Psoas muscle (tissue), 8 donors: ENCODE measurements around the gene SLC2A9. TPM values are rescaled to one million over a fixed set of nuclear protein-coding genes. Genes with fewer than 3 reads are reported as not detected.

ENCODE experiments used
- ATAC-seq, 4 donors: fragments of 200-7000 bp; cut with Tn5 transposase; one replicate each; pipeline ENCODE4 v1.9.1; 2020; ENCODE audit warnings: moderate library complexity in 3 of 4, mild to moderate bottlenecking in 2 of 4
- DNase-seq, 2 donors: peaks; one replicate each; pipeline ENCODE4 v3.0.0-alpha.2; 2020
- H3K27ac ChIP-seq: fragments of 200-600 bp; one replicate; pipeline ENCODE4 v1.8.0; 2022
- H3K27me3 ChIP-seq, 3 donors: fragments of 200-600 bp in 1 of 3; one replicate each; pipeline versions ENCODE4 v1.6.1 to v1.8.0; 2013 to 2022; ENCODE audit warnings: low read length in 2 of 3, mild to moderate bottlenecking in 2 of 3, moderate library complexity in 1 of 3; ENCODE audit not compliant: insufficient read depth in 3 of 3
- H3K36me3 ChIP-seq, 2 donors: fragments of 200-600 bp in 1 of 2; one replicate each; pipeline versions ENCODE4 v1.6.1 to v1.8.0; 2013 to 2022; ENCODE audit warnings: low read depth in 1 of 2, mild to moderate bottlenecking in 1 of 2, moderate library complexity in 1 of 2; ENCODE audit not compliant: insufficient read depth in 1 of 2
- H3K4me1 ChIP-seq: fragments of 200-600 bp; one replicate; pipeline ENCODE4 v1.8.0; 2022
- H3K4me3 ChIP-seq: fragments of 200-600 bp; one replicate; pipeline ENCODE4 v1.8.0; 2022; ENCODE audit warnings: mild to moderate bottlenecking
- H3K9me3 ChIP-seq: fragments of 200-600 bp; one replicate; pipeline ENCODE4 v1.8.0; 2022
- CTCF ChIP-seq: fragments of 200-600 bp; IDR thresholded peaks from one replicate; pipeline ENCODE4 v1.8.0; 2022; ENCODE audit warnings: antibody characterized with exemption
- WGBS, 3 donors: extraction: QIAGEN DNeasy Blood & Tissue Kit; methylation state at CpG; one replicate each; pipeline versions ENCODE4 v1.1.6 to v1.1.7; 2013; 5-methylcytosine and 5-hydroxymethylcytosine counted together
- intact Hi-C, 2 donors: fragments of 100-400 bp; cut with DNase I; formaldehyde crosslinking; loops; one replicate each; pipeline versions ENCODE4 v1.11.0 to v1.14.2; 2022
- polyA plus RNA-seq, 3 donors: library from polyadenylated mRNA; stranded (reverse); fragments of 200-250 nt; gene quantifications; one replicate each; pipeline ENCODE4 v1.2.3, GENCODE V29; 2013
- total RNA-seq, 4 donors: library from RNA; stranded (reverse); fragmentation: NEBNext Ultra II Directional in 2 of 4; extraction: Animal tissue kit (Norgen Biotek cat#: 25700) in 2 of 4; gene quantifications; one replicate each; pipeline versions ENCODE4 v1.2.1 to v1.2.4, GENCODE V29; 2021 to 2023
- donor health status: healthy with polysubstance abuse.
- donor health status: DM: no; HTN: no; CAD: no; lungs with moderate emphysema.
- donor health status: Bipolar disorder and iron deficiency.
- donor health status: healthy.
- donor health status: DM: yes; HTN: yes; CAD: no.
- donor health status: DM: no; HTN: no; CAD: no.
- donor health status: DM: no; HTN: no; CAD: no.
- donor health status: DM: yes; HTN: yes; CAD: no.

Gene SLC2A9
- total and polyA plus RNA-seq, 7 donors = 0.37 to 2.7 (median 1.3) TPM

DNA sequence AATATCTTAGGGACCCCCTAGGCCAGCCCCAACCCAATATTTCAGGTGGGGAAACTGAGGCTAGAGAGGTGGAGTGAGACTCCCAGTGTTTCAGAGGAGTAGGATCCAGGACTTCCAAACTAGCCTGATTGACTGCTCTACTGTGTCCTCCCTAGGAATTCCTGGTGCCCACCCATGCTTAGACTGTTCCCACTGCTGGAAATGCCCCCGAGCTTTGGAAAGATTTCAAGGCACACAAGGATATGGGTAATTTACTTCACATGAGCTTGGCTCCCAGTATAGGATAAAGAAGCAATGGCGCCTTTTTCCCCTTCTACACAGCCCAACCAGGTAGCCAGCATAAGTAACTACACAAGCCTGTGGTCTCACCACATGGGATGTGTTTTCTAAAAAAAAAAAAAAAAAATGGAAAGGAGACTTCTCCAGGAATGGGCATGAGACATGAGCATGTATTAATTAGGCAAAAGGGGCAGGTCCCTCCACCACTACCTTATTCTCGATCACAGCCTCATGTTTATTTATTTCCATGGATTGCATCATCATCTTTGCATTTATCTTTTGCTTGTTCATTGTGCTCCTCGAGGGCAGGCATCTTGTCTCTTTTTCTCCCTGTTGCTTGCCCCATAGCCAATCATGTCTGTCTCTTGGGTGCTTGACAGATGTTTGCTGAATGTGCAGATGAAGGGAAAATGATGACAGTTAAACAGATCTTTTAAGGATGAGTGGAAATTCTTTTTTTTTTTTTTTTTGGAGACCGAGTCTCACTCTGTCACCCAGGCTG, 173.1 kb downstream of the SLC2A9 start:
- TF ChIP-seq CTCF = no peak
- no peaks in the 10 kb centered on the region for H3K36me3 ChIP-seq
- ATAC-seq = no peak
- WGBS, 3 donors = 85 to 89% (median 88%) methylated on average over 5 of the region's 5 CpGs
- no peaks in the 10 kb centered on the region for H3K4me1 ChIP-seq
- DNase-seq = no peak
- H3K4me3 ChIP-seq = no peak overlapping the region
- intact Hi-C loops = no loop called here
- H3K27me3 ChIP-seq = no peaks in the 10 kb centered on the region
- no peaks in the 10 kb centered on the region for H3K9me3 ChIP-seq
- H3K27ac ChIP-seq = no peak overlapping the region

DNA sequence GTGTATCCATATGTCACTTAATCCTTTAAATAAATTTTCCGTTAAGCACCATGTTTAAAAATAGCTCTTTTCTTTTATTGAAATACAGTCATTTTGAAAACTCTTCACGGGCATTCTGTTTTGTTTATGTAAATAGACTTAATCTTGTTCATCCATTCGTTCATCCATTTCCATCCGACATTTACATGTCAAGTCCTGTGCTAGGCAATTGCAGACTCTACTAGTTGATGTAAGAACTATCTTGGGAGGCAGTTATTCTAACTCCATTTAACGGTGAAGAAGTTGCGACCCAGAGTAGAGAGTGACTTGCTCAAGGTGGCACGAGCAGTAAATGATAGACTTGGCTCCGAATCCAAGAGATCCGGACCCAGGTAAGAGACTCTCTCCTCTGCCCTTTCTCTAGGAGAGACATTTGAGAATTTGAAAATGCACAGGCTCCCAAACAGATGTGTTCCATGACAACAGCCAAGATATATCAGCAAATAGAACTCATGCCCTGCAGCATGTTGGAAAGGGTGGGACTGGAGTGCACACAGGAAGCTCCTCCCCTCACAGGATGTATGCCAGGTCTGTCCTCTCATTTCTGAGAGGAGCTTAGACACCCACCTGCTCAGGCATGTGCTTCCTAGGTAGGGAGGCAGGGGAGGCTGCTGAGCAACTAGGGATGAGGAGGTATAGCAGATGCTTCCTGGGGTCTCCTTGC, 175.4 kb downstream of the SLC2A9 start:
- Histone ChIP-seq H3K27me3 (no peaks in the 10 kb centered on the region), H3K4me1 (no peaks in the 10 kb centered on the region), H3K27ac (no peak overlapping the region), H3K4me3 (no peak overlapping the region), H3K9me3 (peaks cover 1% of the 10 kb centered on the region), H3K36me3 (no peaks in the 10 kb centered on the region)
- ATAC-seq (no peak), DNase-seq (no peak)
- TF ChIP-seq CTCF = no peak
- intact Hi-C loops = no loop called here
- 88 to 90% (median 89%) methylated on average over 9 of the region's 9 CpGs for WGBS, 3 donors

- TF ChIP-seq CTCF = no peak
- no peak overlapping the region for H3K4me3 ChIP-seq
- H3K27ac ChIP-seq = no peak overlapping the region
- DNase-seq = no peak
- H3K4me1 ChIP-seq = no peaks in the 10 kb centered on the region
- H3K27me3 ChIP-seq = no peaks in the 10 kb centered on the region
- intact Hi-C loops = no loop called here
- WGBS, 3 donors = 93 to 94% (median 94%) methylated on average over 2 of the region's 2 CpGs
- H3K9me3 ChIP-seq = peaks cover 7% of the 10 kb centered on the region
- no peaks in the 10 kb centered on the region for H3K36me3 ChIP-seq
- no peak for ATAC-seq
These were observed 180.2 kb downstream of the SLC2A9 start for GRCh38 chr4:9841072-9841471.

DNA sequence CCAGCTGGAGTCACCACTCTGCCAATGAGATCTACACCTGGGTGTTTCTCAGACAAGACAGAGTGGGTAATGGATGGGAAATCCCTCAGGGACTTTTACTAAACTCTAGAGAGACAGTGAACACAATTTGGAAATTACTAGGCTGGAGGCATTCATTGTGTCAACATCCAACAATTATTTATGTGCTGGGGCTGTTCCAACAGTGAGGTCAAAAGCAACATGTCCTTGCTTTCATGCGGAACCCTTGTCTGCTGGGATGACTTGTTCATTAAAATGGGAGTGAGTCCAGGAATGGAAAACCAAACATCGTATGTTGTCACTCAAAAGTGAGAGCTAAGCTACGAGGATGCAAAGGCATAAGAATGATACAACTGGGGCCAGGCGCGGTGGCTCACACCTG, 185.9 kb downstream of the SLC2A9 start:
- DNase-seq (no peak), ATAC-seq (no peak)
- Histone ChIP-seq H3K27ac (no peak overlapping the region), H3K4me3 (no peak overlapping the region), H3K4me1 (no peaks in the 10 kb centered on the region), H3K9me3 (peaks cover under 1% of the 10 kb centered on the region), H3K36me3 (no peaks in the 10 kb centered on the region), H3K27me3 (no peaks in the 10 kb centered on the region)
- 71 to 78% (median 72%) methylated on average over 5 of the region's 5 CpGs for WGBS, 3 donors
- no peak for TF ChIP-seq CTCF
- intact Hi-C loops = no loop called here
